ENCODE results near the gene TAGLN2. TPM values are rescaled to one million over a fixed set of nuclear protein-coding genes. Genes with fewer than 3 reads are reported as not detected.

Gene TAGLN2
- total RNA-seq, 1 donor from 2014 or later: 3.9 TPM

GRCh38 chr1:159928491-159929050 is 3.3 kb upstream of the TAGLN2 start:
- Histone ChIP-seq H3K27me3 (peaks cover 23% of the 10 kb centered on the region), H3K4me1 (peaks cover 15% of the 10 kb centered on the region), H3K27ac (no peak overlapping the region), H3K36me3 (no peaks in the 10 kb centered on the region), H2AFZ (replicated peaks) (no peak overlapping the region), H3K9me3 (ENCODE audit: low read depth) (no peaks in the 10 kb centered on the region), H3K4me2 (no peak overlapping the region), H3F3A (ENCODE audit: low read depth) (no peaks in the 10 kb centered on the region), H4K20me1 (ENCODE audit: low read depth) (no peaks in the 10 kb centered on the region), H3K79me2 (ENCODE audit: low read depth) (no peaks in the 10 kb centered on the region), H3K9ac (no peak overlapping the region), H3K4me3 (no peak overlapping the region)
- Mint-ChIP-seq H3K27ac (peak overlapping the region; percentile 29), H3K4me1 (peaks cover 29% of the 10 kb centered on the region), H3K36me3 (peaks cover 17% of the 10 kb centered on the region), H3K4me3 (no peak overlapping the region), H3K27me3 (ENCODE audit: insufficient read depth, low read depth) (peaks cover 8% of the 10 kb centered on the region), H3K9me3 (no peaks in the 10 kb centered on the region)
- no peak for DNase-seq (ENCODE audit: low spot score)
- TF ChIP-seq EZH2phosphoT487 (IDR thresholded peaks at IDR 0.05) (no peak), CTCF (IDR thresholded peaks at IDR 0.05) (no peak), EZH2 (IDR thresholded peaks at IDR 0.05) (no peak)

GRCh38 chr1:159927849-159928431 is 2.6 kb upstream of the TAGLN2 start:
- H3K4me1 Mint-ChIP-seq: peaks cover 35% of the 10 kb centered on the region
- H3K27me3 Mint-ChIP-seq (ENCODE audit: insufficient read depth, low read depth): peaks cover 8% of the 10 kb centered on the region
- TF ChIP-seq EZH2phosphoT487 (IDR thresholded peaks at IDR 0.05): no peak
- TF ChIP-seq EZH2 (IDR thresholded peaks at IDR 0.05): no peak
- H3K4me3 Mint-ChIP-seq: no peak overlapping the region
- Histone ChIP-seq H3K27me3 (peaks cover 28% of the 10 kb centered on the region), H3K4me2 (no peak overlapping the region), H3K4me1 (peaks cover 15% of the 10 kb centered on the region), H3K9me3 (ENCODE audit: low read depth) (no peaks in the 10 kb centered on the region), H3K36me3 (no peaks in the 10 kb centered on the region), H3K9ac (no peak overlapping the region), H3F3A (ENCODE audit: low read depth) (no peaks in the 10 kb centered on the region), H4K20me1 (ENCODE audit: low read depth) (no peaks in the 10 kb centered on the region), H3K4me3 (no peak overlapping the region), H3K79me2 (ENCODE audit: low read depth) (no peaks in the 10 kb centered on the region), H3K27ac (no peak overlapping the region), H2AFZ (replicated peaks) (no peak overlapping the region)
- no peaks in the 10 kb centered on the region for H3K9me3 Mint-ChIP-seq
- H3K27ac Mint-ChIP-seq: no peak overlapping the region
- peaks cover 16% of the 10 kb centered on the region for H3K36me3 Mint-ChIP-seq
- DNase-seq (ENCODE audit: low spot score): no peak

GRCh38 chr1:159927211-159927848 is 2.0 kb upstream of the TAGLN2 start:
- Mint-ChIP-seq H3K4me1 (peaks cover 33% of the 10 kb centered on the region), H3K27ac (no peak overlapping the region), H3K27me3 (ENCODE audit: insufficient read depth, low read depth) (peaks cover 8% of the 10 kb centered on the region), H3K9me3 (no peaks in the 10 kb centered on the region), H3K4me3 (no peak overlapping the region), H3K36me3 (peaks cover 13% of the 10 kb centered on the region)
- no peak for DNase-seq (ENCODE audit: low spot score)
- no peak overlapping the region for H2AFZ ChIP-seq (replicated peaks)
- no peaks in the 10 kb centered on the region for H3F3A ChIP-seq (ENCODE audit: low read depth)
- no peak overlapping the region for H3K27ac ChIP-seq
- H3K4me3 ChIP-seq: no peak overlapping the region
- TF ChIP-seq EZH2 (IDR thresholded peaks at IDR 0.05) (no peak), EZH2phosphoT487 (IDR thresholded peaks at IDR 0.05) (no peak), CTCF (IDR thresholded peaks at IDR 0.05) (no peak)
- H4K20me1 ChIP-seq (ENCODE audit: low read depth): no peaks in the 10 kb centered on the region
- H3K27me3 ChIP-seq: peaks cover 28% of the 10 kb centered on the region
- no peak overlapping the region for H3K4me2 ChIP-seq
- H3K9ac ChIP-seq: no peak overlapping the region
- H3K36me3 ChIP-seq: no peaks in the 10 kb centered on the region
- peaks cover 15% of the 10 kb centered on the region for H3K4me1 ChIP-seq
- no peaks in the 10 kb centered on the region for H3K79me2 ChIP-seq (ENCODE audit: low read depth)
- no peaks in the 10 kb centered on the region for H3K9me3 ChIP-seq (ENCODE audit: low read depth)

DNA sequence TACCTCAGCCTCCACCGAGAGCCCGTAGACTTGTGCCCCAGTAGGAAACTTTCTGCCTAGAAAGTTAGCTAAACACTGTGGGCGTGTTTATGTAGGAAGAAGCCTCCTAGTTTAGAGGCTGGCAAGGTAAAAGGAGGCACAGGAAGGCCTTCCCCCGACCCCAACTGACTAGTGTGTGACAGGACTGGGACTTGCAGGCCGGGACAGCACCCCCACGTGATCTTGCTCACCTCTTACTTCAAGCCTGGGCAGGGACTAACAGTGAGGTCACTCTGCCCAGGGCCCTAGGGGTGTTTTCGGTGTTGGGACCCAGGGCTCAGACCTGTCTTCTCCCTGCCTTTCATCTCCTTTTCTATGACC is 392 bp upstream of the TAGLN2 start:
- H3K9me3 Mint-ChIP-seq: no peaks in the 10 kb centered on the region
- H3K4me1 ChIP-seq: peaks cover 15% of the 10 kb centered on the region
- peak overlapping the region; percentile 82 for H3K4me2 ChIP-seq
- H3K9me3 ChIP-seq (ENCODE audit: low read depth): no peaks in the 10 kb centered on the region
- TF ChIP-seq CTCF (IDR thresholded peaks at IDR 0.05): no peak
- no peak for TF ChIP-seq EZH2 (IDR thresholded peaks at IDR 0.05)
- TF ChIP-seq EZH2phosphoT487 (IDR thresholded peaks at IDR 0.05): no peak
- no peaks in the 10 kb centered on the region for H4K20me1 ChIP-seq (ENCODE audit: low read depth)
- peak overlapping the region; percentile 53 for H3K27ac Mint-ChIP-seq
- H3K27me3 ChIP-seq: peaks cover 28% of the 10 kb centered on the region
- peaks cover 8% of the 10 kb centered on the region for H3K27me3 Mint-ChIP-seq (ENCODE audit: insufficient read depth, low read depth)
- H3K9ac ChIP-seq: no peak overlapping the region
- H3K4me1 Mint-ChIP-seq: peaks cover 36% of the 10 kb centered on the region
- H3K36me3 Mint-ChIP-seq: peaks cover 10% of the 10 kb centered on the region
- no peaks in the 10 kb centered on the region for H3K79me2 ChIP-seq (ENCODE audit: low read depth)
- H3K4me3 Mint-ChIP-seq: peak overlapping the region; percentile 90
- H3K36me3 ChIP-seq: no peaks in the 10 kb centered on the region
- no peak for DNase-seq (ENCODE audit: low spot score)
- H3K4me3 ChIP-seq: peak overlapping the region; percentile 50
- peak overlapping the region; percentile 23 for H2AFZ ChIP-seq (replicated peaks)
- H3F3A ChIP-seq (ENCODE audit: low read depth): no peaks in the 10 kb centered on the region
- no peak overlapping the region for H3K27ac ChIP-seq
